Measurements from ENCODE around the gene GPR25. TPM values are rescaled to one million over a fixed set of nuclear protein-coding genes. Genes with fewer than 3 reads are reported as not detected.

The GPR25 gene
- total RNA-seq, 4 donors from 2014 or later, result 0.28 TPM; not detected in 3

DNA sequence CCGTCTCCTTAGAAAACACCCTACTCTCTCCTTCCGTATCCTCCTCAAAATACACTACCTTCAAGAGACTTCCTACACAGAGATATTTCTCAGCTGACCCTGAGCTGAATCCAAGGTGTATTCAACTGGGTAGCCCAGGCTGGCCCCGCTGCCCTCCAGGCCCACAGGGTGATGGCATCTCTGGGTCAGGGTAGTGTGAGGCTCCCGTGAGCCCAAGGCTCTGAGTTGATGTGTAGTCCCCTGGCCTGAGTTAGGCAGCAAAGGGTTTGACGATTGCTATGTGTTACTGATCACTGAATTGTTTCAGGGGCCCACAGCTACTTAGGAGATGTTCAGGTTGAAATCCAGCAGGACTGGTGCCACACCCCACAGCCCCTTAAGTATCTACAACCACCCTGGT is 28.6 kb downstream of the GPR25 start:
- no peak for DNase-seq
- no peak overlapping the region for H3K27ac ChIP-seq
- no peaks in the 10 kb centered on the region for H3K27me3 ChIP-seq
- intact Hi-C loops (cut with DNase I; ENCODE audit: low total_unique reads), result no loop called here
- no peaks in the 10 kb centered on the region for H3K9me3 ChIP-seq
- no peaks in the 10 kb centered on the region for H3K4me1 ChIP-seq
- TF ChIP-seq, protein P1, sequence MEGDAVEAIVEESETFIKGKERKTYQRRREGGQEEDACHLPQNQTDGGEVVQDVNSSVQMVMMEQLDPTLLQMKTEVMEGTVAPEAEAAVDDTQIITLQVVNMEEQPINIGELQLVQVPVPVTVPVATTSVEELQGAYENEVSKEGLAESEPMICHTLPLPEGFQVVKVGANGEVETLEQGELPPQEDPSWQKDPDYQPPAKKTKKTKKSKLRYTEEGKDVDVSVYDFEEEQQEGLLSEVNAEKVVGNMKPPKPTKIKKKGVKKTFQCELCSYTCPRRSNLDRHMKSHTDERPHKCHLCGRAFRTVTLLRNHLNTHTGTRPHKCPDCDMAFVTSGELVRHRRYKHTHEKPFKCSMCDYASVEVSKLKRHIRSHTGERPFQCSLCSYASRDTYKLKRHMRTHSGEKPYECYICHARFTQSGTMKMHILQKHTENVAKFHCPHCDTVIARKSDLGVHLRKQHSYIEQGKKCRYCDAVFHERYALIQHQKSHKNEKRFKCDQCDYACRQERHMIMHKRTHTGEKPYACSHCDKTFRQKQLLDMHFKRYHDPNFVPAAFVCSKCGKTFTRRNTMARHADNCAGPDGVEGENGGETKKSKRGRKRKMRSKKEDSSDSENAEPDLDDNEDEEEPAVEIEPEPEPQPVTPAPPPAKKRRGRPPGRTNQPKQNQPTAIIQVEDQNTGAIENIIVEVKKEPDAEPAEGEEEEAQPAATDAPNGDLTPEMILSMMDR (IDR thresholded peaks at IDR 0.05), result no peak
- no peak for TF ChIP-seq POLR2A (IDR thresholded peaks at IDR 0.05)
- H3K36me3 ChIP-seq, result no peaks in the 10 kb centered on the region
- H3K4me3 ChIP-seq, result no peak overlapping the region

DNA sequence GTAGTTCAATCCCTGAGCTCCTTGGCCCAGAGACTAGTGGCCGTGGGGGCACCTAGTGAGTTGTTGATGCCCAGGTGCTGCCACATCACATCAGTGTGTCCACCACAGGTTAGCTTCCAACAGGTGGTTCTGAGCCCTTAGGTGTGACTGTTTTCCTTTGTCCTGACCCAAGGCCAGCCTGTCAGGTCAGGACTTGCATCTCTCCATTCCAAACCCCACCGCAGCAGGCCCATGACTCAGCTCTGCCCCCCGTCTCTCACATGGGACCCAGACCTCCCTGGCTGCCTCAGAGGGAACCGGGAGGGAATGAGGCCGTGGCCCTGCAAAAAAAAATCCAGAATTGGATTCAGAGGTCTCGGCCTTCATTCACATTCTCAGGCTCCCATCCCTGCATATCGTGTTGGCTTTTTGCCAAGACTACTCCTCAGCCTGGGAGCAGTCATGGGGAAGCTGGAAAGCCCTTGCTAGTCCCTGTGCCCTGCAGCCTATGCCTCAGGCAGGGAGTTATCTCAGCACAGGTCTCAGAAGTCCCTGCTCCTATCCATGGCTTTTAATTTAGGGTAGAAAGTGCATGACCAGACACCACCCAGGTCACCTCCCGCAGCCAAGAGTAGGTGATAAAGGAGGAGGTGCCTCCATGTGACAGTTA is 29.1 kb downstream of the GPR25 start:
- Histone ChIP-seq H3K9me3 (no peaks in the 10 kb centered on the region), H3K27me3 (no peaks in the 10 kb centered on the region), H3K27ac (no peak overlapping the region), H3K4me1 (no peaks in the 10 kb centered on the region), H3K4me3 (no peak overlapping the region), H3K36me3 (no peaks in the 10 kb centered on the region)
- DNase-seq, result no peak
- TF ChIP-seq, protein P1 (IDR thresholded peaks at IDR 0.05), result no peak
- TF ChIP-seq POLR2A (IDR thresholded peaks at IDR 0.05), result no peak
- intact Hi-C loops (cut with DNase I; ENCODE audit: low total_unique reads), result no loop called here

DNA sequence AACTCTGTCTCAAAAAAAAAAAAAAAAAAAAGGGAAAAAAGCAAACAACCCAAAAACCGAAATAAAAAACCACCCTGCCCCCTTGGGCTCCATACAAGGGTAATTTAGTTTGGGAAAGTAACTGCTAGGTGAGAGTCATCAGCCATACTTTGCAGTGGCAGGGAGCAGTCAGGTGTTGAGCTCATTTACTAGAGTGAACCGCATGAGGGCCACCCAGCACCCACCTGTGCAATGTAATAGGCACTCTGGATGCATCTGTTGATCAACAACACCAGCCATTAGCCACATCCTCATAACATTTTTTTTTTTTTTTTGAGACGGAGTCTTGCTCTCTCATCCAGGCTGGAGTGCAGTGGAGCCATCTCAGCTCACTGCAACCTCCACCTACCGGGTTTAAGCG is 31.0 kb downstream of the GPR25 start:
- TF ChIP-seq, protein P1 (IDR thresholded peaks at IDR 0.05), result no peak
- TF ChIP-seq POLR2A (IDR thresholded peaks at IDR 0.05), result no peak
- Histone ChIP-seq H3K36me3 (no peaks in the 10 kb centered on the region), H3K27me3 (no peaks in the 10 kb centered on the region), H3K9me3 (no peaks in the 10 kb centered on the region), H3K27ac (no peak overlapping the region), H3K4me1 (no peaks in the 10 kb centered on the region), H3K4me3 (no peak overlapping the region)
- intact Hi-C loops (cut with DNase I; ENCODE audit: low total_unique reads), result no loop called here
- no peak for DNase-seq

DNA sequence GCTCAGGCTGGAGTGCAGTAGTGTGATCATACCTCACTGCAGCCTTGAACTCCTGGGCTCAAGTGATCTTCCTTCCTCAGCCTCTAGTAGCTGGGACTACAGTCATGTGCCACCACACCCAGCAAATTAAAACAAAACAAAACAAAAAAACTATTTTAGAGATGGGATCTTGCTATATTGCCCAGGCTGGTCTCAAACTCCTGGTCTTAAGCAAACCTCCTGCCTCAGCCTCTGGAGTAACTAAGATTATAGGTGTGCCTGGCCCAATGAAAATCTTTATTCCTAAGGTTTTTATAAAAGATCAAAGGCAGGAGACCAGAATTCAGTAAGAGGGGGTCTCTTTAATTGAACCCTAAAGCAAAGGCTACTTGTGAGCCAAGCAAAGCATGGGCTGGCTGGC is 32.0 kb downstream of the GPR25 start:
- H3K27ac ChIP-seq, result no peak overlapping the region
- no peaks in the 10 kb centered on the region for H3K4me1 ChIP-seq
- DNase-seq, result no peak
- TF ChIP-seq, protein P1 (IDR thresholded peaks at IDR 0.05), result no peak
- no peak for TF ChIP-seq POLR2A (IDR thresholded peaks at IDR 0.05)
- no peaks in the 10 kb centered on the region for H3K27me3 ChIP-seq
- H3K36me3 ChIP-seq, result no peaks in the 10 kb centered on the region
- H3K4me3 ChIP-seq, result no peak overlapping the region
- intact Hi-C loops (cut with DNase I; ENCODE audit: low total_unique reads), result no loop called here
- no peaks in the 10 kb centered on the region for H3K9me3 ChIP-seq

DNA sequence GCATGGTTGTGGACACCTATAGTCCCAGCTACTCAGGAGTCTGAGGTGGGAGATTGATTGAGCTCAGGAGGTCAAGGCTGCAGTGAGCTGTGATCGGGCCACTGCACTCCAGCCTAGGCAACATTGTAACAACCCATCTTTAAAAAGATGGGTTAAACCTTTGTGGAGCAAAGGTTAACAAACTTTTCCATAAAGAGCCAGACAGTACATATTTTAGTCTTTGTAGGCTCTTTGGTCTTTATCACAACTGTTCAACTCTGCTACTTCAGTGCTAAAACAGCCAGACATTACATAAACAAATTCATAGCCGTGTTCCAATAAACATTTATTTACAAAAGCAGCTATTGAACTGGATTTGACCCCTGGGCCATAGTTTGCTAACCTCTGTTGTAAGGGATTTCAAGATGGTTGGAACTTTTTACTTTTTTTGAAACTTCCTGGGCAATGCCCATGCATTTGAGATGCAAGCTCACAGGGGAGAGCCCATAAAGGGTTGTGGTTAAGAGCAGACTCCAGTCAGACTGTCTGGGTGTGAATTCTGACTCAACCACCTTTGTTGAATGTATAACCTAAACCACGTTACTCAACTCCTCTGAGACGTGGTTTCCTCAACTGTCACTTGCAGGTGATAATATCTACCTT is 32.8 kb downstream of the GPR25 start:
- DNase-seq, result no peak
- Histone ChIP-seq H3K27ac (no peak overlapping the region), H3K4me3 (no peak overlapping the region), H3K9me3 (no peaks in the 10 kb centered on the region), H3K27me3 (no peaks in the 10 kb centered on the region), H3K36me3 (no peaks in the 10 kb centered on the region), H3K4me1 (no peaks in the 10 kb centered on the region)
- TF ChIP-seq, protein P1 (IDR thresholded peaks at IDR 0.05), result no peak
- TF ChIP-seq POLR2A (IDR thresholded peaks at IDR 0.05), result no peak
- intact Hi-C loops (cut with DNase I; ENCODE audit: low total_unique reads), result no loop called here

Measured in uterus (tissue), 4 donors.